Cardiac muscle cell (in vitro differentiated cells and primary cell): ENCODE results near the gene PCDHGA11. TPM values are rescaled to one million over a fixed set of nuclear protein-coding genes. Genes with fewer than 3 reads are reported as not detected.
A peak's percentile ranks its signal among the peaks of the same experiment; 100 is the strongest.
"Not testable (repeated sequence)": the region's sequence is repeated elsewhere in the genome, so short reads cannot be mapped to it uniquely, and the experiment has no call there.

Experiments
- DNase-seq, 2 donors: peaks; one replicate each; pipeline versions ENCODE4 v3.0.0 to v3.0.0-alpha.2; 2010 to 2017; ENCODE audit warnings: low read depth in 1 of 2, low spot score in 1 of 2
- H3K27ac ChIP-seq: fragments of 200-600 bp; sonication (generic); 2 replicates; pipeline ENCODE4 v1.5.1; 2016
- H3K27me3 ChIP-seq: fragments of 200-600 bp; sonication (generic); 2 replicates; pipeline ENCODE4 v1.6.0; 2016; ENCODE audit warnings: control low read depth
- H3K36me3 ChIP-seq: fragments of 200-600 bp; sonication (generic); 2 replicates; pipeline ENCODE4 v1.5.1; 2016; ENCODE audit warnings: control low read depth
- H3K4me1 ChIP-seq: fragments of 200-600 bp; sonication (generic); 2 replicates; pipeline ENCODE4 v1.8.1; 2017; ENCODE audit warnings: low read depth, mild to moderate bottlenecking, mixed run types
- H3K4me3 ChIP-seq: fragments of 200-600 bp; sonication (generic); 2 replicates; pipeline ENCODE4 v1.5.1; 2016; ENCODE audit warnings: mild to moderate bottlenecking
- H3K9me3 ChIP-seq: fragments of 200-600 bp; sonication (generic); 2 replicates; pipeline ENCODE4 v1.5.1; 2017; ENCODE audit warnings: low read depth, mild to moderate bottlenecking, control low read depth
- polyA plus RNA-seq: library from polyadenylated mRNA; unstranded; fragments of >200 nt; fragmentation: Nextera tagmentation; extraction: Ambion mirVana; gene quantifications from 2 replicates; pipeline ENCODE4 v1.2.1, GENCODE V29; 2016
- total RNA-seq: library from RNA; depleted of rRNA; stranded (reverse); fragments of >200 nt; gene quantifications from 2 replicates; pipeline ENCODE4 v1.2.3, GENCODE V29; 2016
- TF ChIP-seq, protein P1 (sequence below): IDR thresholded peaks from 2 replicates; pipeline ENCODE4 v1.5.1; 2012; ENCODE audit warnings: low read depth, mild to moderate bottlenecking, low read length

The PCDHGA11 gene
- total RNA-seq, result 3.6 and 5.0 TPM in 2 replicates
- 0.64 and 1.7 TPM in 2 replicates for polyA plus RNA-seq

DNA sequence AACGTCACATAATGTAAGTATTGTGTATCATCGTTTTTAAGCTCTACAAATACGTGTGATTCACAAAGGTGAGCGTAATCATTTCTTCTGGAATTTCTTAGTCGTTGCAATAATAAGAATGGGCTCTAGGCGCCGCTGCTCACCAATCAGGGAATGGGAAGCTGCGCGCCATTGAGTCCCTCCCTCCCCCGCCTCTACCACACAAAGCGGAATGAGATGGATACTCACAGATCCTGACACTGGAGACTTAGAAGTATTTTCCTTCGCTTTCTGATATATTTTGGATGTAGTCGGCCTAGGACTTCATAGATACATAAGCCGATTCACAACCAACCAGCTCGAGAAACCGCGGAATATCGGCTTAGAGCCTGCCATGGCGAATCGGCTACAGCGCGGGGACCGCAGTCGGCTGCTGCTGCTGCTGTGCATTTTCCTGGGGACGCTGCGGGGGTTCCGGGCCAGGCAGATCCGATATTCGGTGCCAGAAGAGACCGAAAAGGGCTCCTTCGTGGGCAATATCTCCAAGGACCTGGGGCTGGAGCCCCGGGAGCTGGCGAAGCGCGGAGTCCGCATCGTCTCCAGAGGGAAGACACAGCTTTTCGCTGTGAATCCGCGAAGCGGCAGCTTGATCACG is at the start of gene PCDHGA11:
Gene PCDHGA11 (plus strand): TSS at position 197 of the 634 bp plus-strand sequence. CDS start 177 bp downstream, at position 374.
- H3K9me3 ChIP-seq, result peaks cover 23% of the 10 kb centered on the region
- TF ChIP-seq, protein P1, sequence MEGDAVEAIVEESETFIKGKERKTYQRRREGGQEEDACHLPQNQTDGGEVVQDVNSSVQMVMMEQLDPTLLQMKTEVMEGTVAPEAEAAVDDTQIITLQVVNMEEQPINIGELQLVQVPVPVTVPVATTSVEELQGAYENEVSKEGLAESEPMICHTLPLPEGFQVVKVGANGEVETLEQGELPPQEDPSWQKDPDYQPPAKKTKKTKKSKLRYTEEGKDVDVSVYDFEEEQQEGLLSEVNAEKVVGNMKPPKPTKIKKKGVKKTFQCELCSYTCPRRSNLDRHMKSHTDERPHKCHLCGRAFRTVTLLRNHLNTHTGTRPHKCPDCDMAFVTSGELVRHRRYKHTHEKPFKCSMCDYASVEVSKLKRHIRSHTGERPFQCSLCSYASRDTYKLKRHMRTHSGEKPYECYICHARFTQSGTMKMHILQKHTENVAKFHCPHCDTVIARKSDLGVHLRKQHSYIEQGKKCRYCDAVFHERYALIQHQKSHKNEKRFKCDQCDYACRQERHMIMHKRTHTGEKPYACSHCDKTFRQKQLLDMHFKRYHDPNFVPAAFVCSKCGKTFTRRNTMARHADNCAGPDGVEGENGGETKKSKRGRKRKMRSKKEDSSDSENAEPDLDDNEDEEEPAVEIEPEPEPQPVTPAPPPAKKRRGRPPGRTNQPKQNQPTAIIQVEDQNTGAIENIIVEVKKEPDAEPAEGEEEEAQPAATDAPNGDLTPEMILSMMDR, result peak; percentile 61
- H3K4me3 ChIP-seq, result no peak within 1 kb of the TSS
- no peaks in the 10 kb centered on the region for H3K4me1 ChIP-seq
- H3K27ac ChIP-seq, result no peak within 1 kb of the TSS
- DNase-seq, result peak in 1 of 2 donors; percentile 73
- peaks cover 6% of the 10 kb centered on the region for H3K36me3 ChIP-seq
- H3K27me3 ChIP-seq, result no peaks in the 10 kb centered on the region

DNA sequence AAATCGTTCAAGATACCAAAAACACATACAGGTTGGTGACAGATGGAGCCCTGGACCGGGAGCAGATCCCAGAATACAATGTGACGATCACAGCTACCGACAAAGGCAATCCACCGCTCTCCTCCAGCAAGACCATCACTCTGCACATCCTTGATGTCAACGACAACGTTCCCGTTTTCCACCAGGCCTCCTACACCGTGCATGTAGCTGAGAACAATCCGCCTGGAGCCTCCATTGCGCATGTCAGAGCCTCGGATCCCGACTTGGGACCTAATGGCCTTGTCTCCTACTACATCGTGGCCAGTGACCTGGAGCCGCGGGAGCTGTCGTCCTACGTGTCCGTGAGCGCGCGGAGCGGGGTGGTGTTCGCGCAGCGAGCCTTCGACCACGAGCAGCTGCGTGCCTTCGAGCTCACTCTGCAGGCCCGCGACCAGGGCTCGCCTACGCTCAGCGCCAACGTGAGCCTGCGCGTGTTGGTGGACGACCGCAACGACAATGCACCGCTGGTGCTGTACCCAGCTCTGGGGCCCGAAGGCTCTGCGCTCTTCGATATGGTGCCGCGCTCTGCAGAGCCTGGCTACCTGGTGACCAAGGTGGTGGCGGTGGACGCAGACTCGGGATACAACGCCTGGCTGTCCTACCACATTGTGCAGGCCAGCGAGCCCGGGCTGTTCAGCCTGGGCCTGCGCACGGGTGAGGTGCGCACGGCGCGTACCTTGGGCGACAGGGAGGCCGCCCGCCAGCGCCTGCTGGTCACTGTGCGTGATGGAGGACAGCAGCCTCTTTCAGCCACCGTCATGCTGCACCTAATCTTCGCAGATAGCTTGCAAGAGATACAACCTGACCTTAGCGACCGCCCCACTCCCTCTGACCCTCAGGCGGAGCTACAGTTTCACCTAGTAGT is 49.0 kb upstream of the PCDHGA11 start:
- TF ChIP-seq, protein P1, result no peak
- Histone ChIP-seq H3K36me3 (no peaks in the 10 kb centered on the region), H3K9me3 (no peaks in the 10 kb centered on the region), H3K27me3 (no peaks in the 10 kb centered on the region), H3K4me3 (no peak overlapping the region), H3K4me1 (no peaks in the 10 kb centered on the region), H3K27ac (no peak overlapping the region)
- no peak for DNase-seq

DNA sequence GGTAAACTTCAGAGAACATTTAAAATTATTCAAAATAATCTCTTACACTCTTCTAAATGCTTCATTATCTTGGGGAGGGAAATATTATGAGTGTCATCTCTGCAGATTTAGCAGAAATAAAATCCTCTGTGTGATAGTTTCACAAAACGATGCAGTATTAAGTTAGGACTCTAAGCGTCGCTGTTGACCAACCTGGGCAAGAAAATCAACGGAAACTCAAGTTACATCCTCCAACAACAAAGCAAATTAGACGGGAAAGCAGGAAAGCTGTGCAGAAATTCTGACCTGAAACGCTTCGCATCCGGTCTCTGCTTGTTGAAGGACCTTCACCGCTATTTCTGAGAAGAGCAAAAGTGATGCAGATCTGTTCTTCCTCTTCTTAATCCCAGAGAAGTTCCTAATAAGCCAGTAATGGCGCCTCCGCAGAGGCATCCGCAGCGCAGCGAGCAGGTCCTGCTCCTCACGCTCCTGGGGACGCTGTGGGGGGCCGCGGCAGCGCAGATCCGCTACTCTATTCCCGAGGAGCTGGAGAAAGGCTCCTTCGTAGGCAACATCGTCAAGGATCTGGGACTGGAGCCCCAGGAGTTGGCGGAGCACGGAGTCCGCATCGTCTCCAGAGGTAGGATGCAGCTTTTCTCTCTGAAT is 47.1 kb upstream of the PCDHGA11 start, which contains the start of gene PCDHGA6:
Gene PCDHGA6 (plus strand): TSS at position 219 of the 645 bp plus-strand sequence. CDS start 193 bp downstream, at position 412.
- TF ChIP-seq, protein P1, result peak; percentile 43
- Histone ChIP-seq H3K4me1 (no peaks in the 10 kb centered on the region), H3K4me3 (no peak within 1 kb of the TSS), H3K9me3 (no peaks in the 10 kb centered on the region), H3K27ac (no peak within 1 kb of the TSS), H3K27me3 (no peaks in the 10 kb centered on the region), H3K36me3 (no peaks in the 10 kb centered on the region)
- DNase-seq, result peak in 1 of 2 donors; percentile 31

- Histone ChIP-seq H3K27me3 (no peaks in the 10 kb centered on the region), H3K4me1 (no peaks in the 10 kb centered on the region), H3K27ac (no peak overlapping the region), H3K9me3 (no peaks in the 10 kb centered on the region), H3K4me3 (no peak overlapping the region), H3K36me3 (no peaks in the 10 kb centered on the region)
- no peak for DNase-seq
- TF ChIP-seq, protein P1, result no peak
Measured at GRCh38 chr5:141374627-141375026, 46.2 kb upstream of the PCDHGA11 start.

DNA sequence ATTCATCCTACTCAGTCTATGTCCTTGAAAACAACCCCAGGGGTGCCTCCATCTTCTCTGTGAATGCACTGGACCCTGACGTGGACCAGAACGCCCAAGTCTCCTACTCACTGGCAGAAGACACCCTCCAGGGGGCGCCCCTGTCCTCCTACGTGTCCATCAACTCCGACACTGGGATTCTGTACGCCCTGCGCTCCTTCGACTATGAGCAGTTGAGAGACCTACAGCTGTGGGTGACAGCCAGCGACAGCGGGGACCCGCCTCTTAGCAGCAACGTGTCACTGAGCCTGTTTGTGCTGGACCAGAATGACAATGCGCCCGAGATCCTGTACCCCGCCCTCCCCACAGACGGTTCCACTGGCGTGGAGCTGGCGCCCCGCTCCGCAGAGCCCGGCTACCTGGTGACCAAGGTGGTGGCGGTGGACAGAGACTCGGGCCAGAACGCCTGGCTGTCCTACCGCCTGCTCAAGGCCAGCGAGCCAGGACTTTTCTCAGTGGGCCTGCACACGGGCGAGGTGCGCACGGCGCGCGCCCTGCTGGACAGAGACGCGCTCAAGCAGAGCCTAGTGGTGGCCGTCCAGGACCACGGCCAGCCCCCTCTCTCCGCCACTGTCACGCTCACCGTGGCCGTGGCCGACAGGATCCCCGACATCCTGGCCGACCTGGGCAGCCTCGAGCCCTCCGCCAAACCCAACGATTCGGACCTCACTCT is 45.3 kb upstream of the PCDHGA11 start:
- DNase-seq, H3K27me3 ChIP-seq, H3K36me3 ChIP-seq, H3K4me3 ChIP-seq, H3K27ac ChIP-seq, H3K9me3 ChIP-seq, H3K4me1 ChIP-seq: not testable (repeated sequence)
